ENCODE measurements around the gene TLR5. TPM values are rescaled to one million over a fixed set of nuclear protein-coding genes. Genes with fewer than 3 reads are reported as not detected.

The TLR5 gene
- total RNA-seq, 1 donor from 2014 or later: 2.8 TPM

DNA sequence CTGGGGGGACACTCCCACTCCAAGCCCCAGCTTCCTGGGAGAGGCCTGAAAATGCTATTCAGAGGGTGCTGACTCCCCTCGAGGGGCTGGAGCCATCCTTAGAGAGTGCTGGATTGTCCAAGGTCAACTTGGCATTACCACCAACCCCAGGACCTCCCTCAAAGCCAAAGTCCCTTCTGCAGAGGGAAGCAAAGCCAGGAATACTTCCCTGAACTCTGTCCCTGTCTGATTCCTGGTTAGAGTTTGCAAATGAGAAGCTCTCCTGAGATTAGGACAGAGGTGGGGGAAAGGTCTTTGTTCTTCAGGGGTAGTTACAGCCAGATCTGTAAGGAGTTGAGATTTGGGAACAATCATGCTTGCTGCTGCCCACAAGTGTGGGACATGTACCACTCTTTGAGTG is 45.3 kb downstream of the TLR5 start:
- no peak for DNase-seq (ENCODE audit: extremely low spot score, unreplicated experiment)
- Mint-ChIP-seq H3K4me3 (no peak overlapping the region), H3K27ac (no peak overlapping the region), H3K36me3 (no peaks in the 10 kb centered on the region), H3K4me1 (ENCODE audit: unreplicated experiment) (no peaks in the 10 kb centered on the region), H3K27me3 (no peaks in the 10 kb centered on the region), H3K9me3 (peaks cover 6% of the 10 kb centered on the region)
- no peak for TF ChIP-seq CTCF (conservative IDR thresholded peaks at IDR 0.05)

DNA sequence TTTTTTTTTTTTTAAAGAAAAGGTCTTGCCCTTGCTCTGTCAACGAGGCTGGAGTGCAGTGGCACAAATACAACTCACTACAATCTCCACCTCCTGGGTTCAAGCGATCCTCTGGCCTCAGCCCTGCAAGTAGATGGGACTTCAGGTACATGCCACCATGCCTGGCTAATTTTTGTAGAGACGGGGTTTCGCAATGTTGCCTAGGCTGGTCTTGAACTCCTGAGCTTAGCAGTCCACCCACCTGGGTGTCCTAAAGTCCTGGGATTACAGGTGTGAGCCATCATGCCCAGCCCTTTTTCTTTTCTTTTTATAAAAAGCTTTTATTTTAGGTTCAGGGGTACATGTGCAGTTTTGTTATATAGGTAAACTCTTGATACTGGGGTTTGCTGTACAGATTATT is 47.2 kb downstream of the TLR5 start:
- Mint-ChIP-seq H3K4me1 (ENCODE audit: unreplicated experiment) (no peaks in the 10 kb centered on the region), H3K4me3 (no peak overlapping the region)
- no peak for TF ChIP-seq CTCF (conservative IDR thresholded peaks at IDR 0.05)

GRCh38 chr1:223091896-223092295 is 51.2 kb downstream of the TLR5 start:
- Mint-ChIP-seq H3K27ac (no peak overlapping the region), H3K4me1 (ENCODE audit: unreplicated experiment) (peaks cover 17% of the 10 kb centered on the region), H3K4me3 (no peak overlapping the region), H3K27me3 (peaks cover 4% of the 10 kb centered on the region), H3K36me3 (no peaks in the 10 kb centered on the region), H3K9me3 (no peaks in the 10 kb centered on the region)
- no peak for TF ChIP-seq CTCF (conservative IDR thresholded peaks at IDR 0.05)
- DNase-seq (ENCODE audit: extremely low spot score, unreplicated experiment): no peak

More for the DNA sequence above, 47.2 kb downstream of the TLR5 start:
- Mint-ChIP-seq H3K36me3 (no peaks in the 10 kb centered on the region), H3K27me3 (no peaks in the 10 kb centered on the region), H3K9me3 (peaks cover 6% of the 10 kb centered on the region), H3K27ac (no peak overlapping the region)
- DNase-seq (ENCODE audit: extremely low spot score, unreplicated experiment): no peak

GRCh38 chr1:223089250-223089649 is 53.8 kb downstream of the TLR5 start:
- no peak for TF ChIP-seq CTCF (conservative IDR thresholded peaks at IDR 0.05)
- DNase-seq (ENCODE audit: extremely low spot score, unreplicated experiment): no peak
- Mint-ChIP-seq H3K9me3 (no peaks in the 10 kb centered on the region), H3K4me3 (no peak overlapping the region), H3K27me3 (peaks cover 4% of the 10 kb centered on the region), H3K27ac (no peak overlapping the region), H3K36me3 (no peaks in the 10 kb centered on the region), H3K4me1 (ENCODE audit: unreplicated experiment) (peaks cover 23% of the 10 kb centered on the region)

DNA sequence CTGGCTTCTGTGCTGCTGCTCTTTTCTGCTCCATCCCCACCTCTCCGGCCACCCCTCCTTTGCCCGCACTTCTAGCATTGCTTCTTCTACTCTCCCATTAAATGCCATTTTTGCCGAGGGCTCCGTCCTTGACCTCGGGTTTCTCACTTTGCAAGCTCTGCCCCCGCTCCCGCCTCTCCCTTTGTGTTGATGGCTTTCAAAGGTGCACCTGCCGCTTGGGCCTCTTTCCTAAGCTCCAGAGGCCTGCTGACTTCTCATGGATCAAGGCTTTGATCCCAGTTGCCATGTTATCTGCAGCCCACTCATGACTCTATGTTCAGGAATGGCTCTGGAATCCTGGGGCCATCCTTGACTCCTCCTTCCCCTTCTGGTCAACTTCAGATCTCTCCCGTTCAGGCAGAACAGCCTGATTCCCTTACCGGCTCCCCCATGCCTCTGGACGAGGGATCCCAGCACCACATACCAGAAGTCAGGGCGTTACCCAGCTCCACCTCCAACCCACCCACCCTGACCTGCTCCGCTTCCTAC is 54.3 kb downstream of the TLR5 start:
- no peak for TF ChIP-seq CTCF (conservative IDR thresholded peaks at IDR 0.05)
- Mint-ChIP-seq H3K36me3 (no peaks in the 10 kb centered on the region), H3K27ac (no peak overlapping the region), H3K27me3 (peaks cover 4% of the 10 kb centered on the region), H3K9me3 (no peaks in the 10 kb centered on the region), H3K4me1 (ENCODE audit: unreplicated experiment) (peaks cover 24% of the 10 kb centered on the region), H3K4me3 (no peak overlapping the region)
- DNase-seq (ENCODE audit: extremely low spot score, unreplicated experiment): no peak

All from type B pancreatic cell (in vitro differentiated cells).